AG09309 (cell line): ENCODE measurements around the gene DHX38.

Experiments used
- DNase-seq: peaks from one replicate; pipeline ENCODE4 v3.0.0-alpha.2; 2010; ENCODE audit warnings: low read depth
- H3K4me3 ChIP-seq: 2 replicates; pipeline ENCODE4 v1.5.1; 2011; ENCODE audit warnings: mild to moderate bottlenecking, low read depth, low read length, moderate library complexity; ENCODE audit not compliant: control insufficient read depth
- TF ChIP-seq, protein P1 (sequence below): IDR thresholded peaks from 2 replicates; pipeline ENCODE4 v1.5.1; 2011; ENCODE audit warnings: mild to moderate bottlenecking, low read depth, low read length, inconsistent platforms; ENCODE audit not compliant: insufficient read depth, control insufficient read depth; ENCODE audit errors: missing control alignments

Gene DHX38

DNA sequence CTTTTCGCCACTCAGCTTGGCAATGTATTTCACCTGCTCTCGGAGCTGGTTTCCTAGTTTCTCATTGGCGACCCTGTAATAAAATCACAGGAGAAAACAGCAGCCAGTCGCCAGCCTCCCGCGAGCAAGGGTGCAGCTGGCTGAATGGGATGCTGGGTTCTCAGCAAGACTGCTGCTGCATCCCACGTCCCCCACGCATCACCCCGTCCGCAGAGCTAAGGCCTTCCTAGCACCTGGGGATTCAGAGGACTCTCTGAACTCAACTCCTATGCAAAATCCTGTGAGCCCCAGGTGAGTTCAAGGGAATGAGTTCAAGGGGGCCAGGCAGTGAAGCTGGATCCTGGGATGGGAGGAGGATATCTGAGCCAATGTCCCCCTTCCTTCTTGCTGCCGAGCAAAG lies 29.3 kb downstream of the DHX38 start:
- H3K4me3 ChIP-seq = no peak overlapping the region
- no peak for DNase-seq
- TF ChIP-seq, protein P1, sequence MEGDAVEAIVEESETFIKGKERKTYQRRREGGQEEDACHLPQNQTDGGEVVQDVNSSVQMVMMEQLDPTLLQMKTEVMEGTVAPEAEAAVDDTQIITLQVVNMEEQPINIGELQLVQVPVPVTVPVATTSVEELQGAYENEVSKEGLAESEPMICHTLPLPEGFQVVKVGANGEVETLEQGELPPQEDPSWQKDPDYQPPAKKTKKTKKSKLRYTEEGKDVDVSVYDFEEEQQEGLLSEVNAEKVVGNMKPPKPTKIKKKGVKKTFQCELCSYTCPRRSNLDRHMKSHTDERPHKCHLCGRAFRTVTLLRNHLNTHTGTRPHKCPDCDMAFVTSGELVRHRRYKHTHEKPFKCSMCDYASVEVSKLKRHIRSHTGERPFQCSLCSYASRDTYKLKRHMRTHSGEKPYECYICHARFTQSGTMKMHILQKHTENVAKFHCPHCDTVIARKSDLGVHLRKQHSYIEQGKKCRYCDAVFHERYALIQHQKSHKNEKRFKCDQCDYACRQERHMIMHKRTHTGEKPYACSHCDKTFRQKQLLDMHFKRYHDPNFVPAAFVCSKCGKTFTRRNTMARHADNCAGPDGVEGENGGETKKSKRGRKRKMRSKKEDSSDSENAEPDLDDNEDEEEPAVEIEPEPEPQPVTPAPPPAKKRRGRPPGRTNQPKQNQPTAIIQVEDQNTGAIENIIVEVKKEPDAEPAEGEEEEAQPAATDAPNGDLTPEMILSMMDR = no peak

DNA sequence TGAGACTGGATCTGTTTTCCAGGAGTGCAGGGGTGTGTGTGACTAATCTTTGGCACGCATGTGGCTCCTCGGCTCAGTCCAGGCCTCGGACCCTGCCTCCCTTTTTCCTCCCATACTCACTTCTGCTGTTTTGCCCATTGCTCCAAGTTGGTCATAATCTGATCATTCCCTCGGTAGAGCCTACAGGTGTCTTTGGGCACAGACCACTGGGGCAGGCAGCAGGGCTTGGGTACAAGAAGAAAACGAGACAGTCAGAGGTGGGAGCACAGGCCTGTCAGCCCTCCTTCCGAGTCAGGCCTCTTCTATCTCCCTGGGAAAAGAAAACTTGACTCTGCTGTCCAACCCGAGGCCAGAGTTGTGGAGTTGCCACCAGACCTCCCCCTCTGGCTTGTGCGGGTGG lies 29.8 kb downstream of the DHX38 start:
- TF ChIP-seq, protein P1 = no peak
- DNase-seq = no peak
- H3K4me3 ChIP-seq = no peak overlapping the region

DNA sequence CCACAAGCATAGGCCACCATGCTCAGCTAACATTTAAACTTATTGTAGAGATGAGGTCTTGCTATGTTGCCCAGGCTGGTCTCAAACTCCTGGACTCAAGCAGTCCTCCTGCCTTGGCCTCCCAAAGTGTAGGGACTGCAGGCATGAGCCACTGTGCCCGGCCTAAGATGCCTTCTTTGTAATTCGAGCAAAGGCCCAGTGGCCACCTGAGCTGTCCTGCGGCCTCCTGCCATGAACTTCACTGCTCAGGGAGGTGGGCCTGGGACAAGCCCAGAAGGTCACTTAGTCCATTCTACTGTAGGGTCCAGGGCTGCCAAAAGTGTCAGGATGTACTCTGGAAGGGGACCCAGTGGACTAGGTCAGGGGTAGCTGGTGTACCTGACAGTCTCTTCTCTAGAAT lies 30.5 kb downstream of the DHX38 start:
- no peak for DNase-seq
- TF ChIP-seq, protein P1 = no peak
- no peak overlapping the region for H3K4me3 ChIP-seq

DNA sequence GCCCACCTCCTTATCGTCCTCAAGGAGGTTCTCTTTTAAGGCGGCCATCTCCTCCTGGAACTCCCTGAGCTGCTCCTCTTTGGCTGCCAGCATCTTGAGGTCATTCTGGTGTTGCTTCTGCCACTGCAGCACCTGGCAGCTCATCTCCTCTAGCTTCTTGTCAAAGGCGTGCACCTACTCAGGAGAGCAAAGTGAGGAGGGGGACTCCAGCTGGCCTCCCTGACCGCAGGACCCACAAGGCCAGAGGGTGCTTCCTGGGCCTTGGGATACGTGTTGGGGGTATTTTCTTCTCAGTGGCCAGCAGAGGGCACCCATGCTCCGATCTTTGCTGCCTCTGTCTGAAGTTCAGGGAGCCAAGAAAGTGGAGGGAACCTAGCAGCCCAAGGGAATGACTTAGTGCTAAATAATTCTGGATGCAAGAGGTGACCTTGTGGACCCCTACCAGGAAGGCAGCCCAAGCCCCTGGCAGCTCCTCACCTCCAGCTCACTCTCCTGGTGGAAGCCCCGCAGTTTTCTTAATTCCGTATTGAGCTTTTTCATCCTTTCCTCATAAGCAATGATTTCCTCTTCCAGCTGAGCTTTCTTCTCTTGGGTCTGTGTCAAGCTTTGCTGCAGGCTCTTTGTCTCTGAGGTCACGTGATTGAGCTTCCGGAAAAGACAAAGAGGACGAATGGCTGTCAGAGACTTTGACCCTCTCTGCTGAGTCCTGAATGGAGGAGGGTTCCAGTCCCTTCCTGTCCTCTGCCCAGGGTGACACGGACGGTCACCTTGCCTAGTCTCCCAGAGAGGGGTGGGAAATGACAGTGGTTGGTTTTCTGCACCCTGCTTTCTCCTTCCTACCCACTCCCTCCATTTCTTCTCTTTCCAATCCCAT lies 31.4 kb downstream of the DHX38 start:
- no peak overlapping the region for H3K4me3 ChIP-seq
- peak; percentile 34 for DNase-seq
- TF ChIP-seq, protein P1 = peak; percentile 83

DNA sequence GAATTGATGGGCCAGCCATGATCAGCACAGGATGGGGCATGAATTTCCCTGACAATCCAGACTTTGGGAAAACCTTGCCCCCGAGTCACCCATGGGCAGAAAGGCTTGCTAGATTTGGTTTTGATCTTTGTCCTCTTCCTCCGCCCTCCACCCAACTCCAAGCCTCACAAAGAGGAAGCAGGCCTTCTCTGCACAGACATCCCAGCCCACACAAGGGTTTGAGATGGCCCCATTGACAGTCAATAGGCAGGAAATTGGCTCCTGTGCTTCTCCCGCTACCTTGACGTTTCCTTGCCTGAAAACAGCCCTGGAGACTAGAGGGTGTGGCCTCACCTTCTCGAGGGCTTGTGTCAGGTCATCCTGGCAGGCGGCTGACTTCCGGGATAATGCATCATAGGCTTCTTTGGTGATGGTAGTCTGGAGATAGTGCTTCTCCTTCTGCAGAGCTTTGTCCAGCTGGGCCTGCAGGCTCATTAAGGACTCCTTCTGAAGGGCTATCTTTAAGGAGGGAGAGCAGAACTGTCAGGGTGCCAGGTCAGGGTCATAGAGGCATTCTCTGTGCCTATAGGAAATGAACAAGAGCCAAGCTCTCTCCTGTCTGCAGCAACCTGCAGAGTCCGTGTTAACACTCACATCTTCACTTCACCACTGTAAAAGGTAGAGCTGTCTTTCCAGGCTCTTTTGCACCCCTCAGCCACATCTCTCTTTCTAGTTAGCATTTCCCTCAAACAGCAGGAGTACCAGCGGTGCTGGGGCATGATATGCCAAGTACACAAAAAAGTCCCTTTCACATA lies 32.2 kb downstream of the DHX38 start:
- DNase-seq = no peak
- TF ChIP-seq, protein P1 = no peak

DNA sequence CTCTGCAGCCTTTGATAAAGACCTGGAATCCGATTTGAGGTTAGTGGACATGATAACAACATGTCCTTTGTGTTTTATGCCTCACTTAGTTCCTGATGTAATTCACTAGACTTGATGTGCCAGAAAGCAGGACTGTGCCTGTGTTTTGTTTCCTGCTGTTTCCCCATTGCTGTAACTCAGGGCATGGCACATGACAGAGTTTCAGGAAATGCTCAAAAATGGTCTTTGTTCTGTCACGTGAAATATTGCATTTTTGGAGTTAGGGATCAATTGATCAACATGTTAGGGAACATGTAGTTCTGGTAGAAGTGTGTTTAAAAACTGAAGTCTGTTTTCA lies 32.8 kb downstream of the DHX38 start:
- DNase-seq = no peak
- TF ChIP-seq, protein P1 = no peak
- no peak overlapping the region for H3K4me3 ChIP-seq

More for the DNA sequence above, 32.2 kb downstream of the DHX38 start:
- H3K4me3 ChIP-seq = no peak overlapping the region
